ENCODE measurements around the gene RAP1GDS1. TPM values are rescaled to one million over a fixed set of nuclear protein-coding genes. Genes with fewer than 3 reads are reported as not detected.

Gene RAP1GDS1
- total and polyA plus RNA-seq, 2 of the 13 experiments (the other 11 are each of a cell fraction or from before 2014, with no cell fraction given), result 19.3 to 42.5 TPM

GRCh38 chr4:98284640-98285046 is 23.5 kb downstream of the RAP1GDS1 start (continued):
- TF ChIP-seq, protein P1, sequence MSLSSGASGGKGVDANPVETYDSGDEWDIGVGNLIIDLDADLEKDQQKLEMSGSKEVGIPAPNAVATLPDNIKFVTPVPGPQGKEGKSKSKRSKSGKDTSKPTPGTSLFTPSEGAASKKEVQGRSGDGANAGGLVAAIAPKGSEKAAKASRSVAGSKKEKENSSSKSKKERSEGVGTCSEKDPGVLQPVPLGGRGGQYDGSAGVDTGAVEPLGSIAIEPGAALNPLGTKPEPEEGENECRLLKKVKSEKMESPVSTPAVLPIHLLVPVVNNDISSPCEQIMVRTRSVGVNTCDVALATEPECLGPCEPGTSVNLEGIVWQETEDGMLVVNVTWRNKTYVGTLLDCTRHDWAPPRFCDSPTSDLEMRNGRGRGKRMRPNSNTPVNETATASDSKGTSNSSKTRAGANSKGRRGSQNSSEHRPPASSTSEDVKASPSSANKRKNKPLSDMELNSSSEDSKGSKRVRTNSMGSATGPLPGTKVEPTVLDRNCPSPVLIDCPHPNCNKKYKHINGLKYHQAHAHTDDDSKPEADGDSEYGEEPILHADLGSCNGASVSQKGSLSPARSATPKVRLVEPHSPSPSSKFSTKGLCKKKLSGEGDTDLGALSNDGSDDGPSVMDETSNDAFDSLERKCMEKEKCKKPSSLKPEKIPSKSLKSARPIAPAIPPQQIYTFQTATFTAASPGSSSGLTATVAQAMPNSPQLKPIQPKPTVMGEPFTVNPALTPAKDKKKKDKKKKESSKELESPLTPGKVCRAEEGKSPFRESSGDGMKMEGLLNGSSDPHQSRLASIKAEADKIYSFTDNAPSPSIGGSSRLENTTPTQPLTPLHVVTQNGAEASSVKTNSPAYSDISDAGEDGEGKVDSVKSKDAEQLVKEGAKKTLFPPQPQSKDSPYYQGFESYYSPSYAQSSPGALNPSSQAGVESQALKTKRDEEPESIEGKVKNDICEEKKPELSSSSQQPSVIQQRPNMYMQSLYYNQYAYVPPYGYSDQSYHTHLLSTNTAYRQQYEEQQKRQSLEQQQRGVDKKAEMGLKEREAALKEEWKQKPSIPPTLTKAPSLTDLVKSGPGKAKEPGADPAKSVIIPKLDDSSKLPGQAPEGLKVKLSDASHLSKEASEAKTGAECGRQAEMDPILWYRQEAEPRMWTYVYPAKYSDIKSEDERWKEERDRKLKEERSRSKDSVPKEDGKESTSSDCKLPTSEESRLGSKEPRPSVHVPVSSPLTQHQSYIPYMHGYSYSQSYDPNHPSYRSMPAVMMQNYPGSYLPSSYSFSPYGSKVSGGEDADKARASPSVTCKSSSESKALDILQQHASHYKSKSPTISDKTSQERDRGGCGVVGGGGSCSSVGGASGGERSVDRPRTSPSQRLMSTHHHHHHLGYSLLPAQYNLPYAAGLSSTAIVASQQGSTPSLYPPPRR (CRISPR knock-in tag; IDR thresholded peaks at IDR 0.05; ENCODE audit: borderline replicate concordance), result no peak
- TF ChIP-seq, protein P2, sequence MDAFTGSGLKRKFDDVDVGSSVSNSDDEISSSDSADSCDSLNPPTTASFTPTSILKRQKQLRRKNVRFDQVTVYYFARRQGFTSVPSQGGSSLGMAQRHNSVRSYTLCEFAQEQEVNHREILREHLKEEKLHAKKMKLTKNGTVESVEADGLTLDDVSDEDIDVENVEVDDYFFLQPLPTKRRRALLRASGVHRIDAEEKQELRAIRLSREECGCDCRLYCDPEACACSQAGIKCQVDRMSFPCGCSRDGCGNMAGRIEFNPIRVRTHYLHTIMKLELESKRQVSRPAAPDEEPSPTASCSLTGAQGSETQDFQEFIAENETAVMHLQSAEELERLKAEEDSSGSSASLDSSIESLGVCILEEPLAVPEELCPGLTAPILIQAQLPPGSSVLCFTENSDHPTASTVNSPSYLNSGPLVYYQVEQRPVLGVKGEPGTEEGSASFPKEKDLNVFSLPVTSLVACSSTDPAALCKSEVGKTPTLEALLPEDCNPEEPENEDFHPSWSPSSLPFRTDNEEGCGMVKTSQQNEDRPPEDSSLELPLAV (CRISPR knock-in tag; conservative IDR thresholded peaks at IDR 0.05; ENCODE audit: low read depth), result no peak
- TF ChIP-seq, protein P3, sequence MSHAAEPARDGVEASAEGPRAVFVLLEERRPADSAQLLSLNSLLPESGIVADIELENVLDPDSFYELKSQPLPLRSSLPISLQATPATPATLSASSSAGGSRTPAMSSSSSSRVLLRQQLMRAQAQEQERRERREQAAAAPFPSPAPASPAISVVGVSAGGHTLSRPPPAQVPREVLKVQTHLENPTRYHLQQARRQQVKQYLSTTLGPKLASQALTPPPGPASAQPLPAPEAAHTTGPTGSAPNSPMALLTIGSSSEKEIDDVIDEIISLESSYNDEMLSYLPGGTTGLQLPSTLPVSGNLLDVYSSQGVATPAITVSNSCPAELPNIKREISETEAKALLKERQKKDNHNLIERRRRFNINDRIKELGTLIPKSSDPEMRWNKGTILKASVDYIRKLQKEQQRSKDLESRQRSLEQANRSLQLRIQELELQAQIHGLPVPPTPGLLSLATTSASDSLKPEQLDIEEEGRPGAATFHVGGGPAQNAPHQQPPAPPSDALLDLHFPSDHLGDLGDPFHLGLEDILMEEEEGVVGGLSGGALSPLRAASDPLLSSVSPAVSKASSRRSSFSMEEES (CRISPR knock-in tag; IDR thresholded peaks at IDR 0.05), result no peak

DNA sequence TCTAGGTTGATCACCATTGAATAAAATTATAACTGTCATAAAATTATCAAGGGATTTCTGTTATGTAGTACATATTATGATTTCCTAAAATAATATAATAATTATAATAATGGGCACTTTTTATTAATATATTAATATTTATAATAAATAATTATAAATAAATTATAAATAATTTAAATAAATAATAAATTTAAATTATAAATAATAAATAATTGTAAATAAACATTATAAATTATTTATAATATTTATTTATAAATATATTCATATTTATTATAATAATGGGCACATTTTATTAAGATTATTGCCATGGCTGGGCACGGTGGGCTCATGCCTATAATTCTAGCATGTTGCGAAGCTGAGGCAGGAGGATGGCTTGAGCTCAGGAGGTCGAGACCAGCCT is 24.5 kb downstream of the RAP1GDS1 start:
- Histone ChIP-seq H3K27ac (ENCODE audit: extremely low read length, insufficient read depth, low read length) (no peak overlapping the region), H3K9me3 (ENCODE audit: low read length) (no peaks in the 10 kb centered on the region), H3K4me1 (ENCODE audit: insufficient read depth, low read length) (peaks cover 27% of the 10 kb centered on the region), H3K4me3 (replicated peaks in 1 of 3; ENCODE audit: insufficient read depth in 1 of 3, low read depth in 2 of 3, low read length in 3 of 3) (no peak overlapping the region), H3K4me2 (ENCODE audit: low read depth, low read length) (no peak overlapping the region), H3K9ac (ENCODE audit: insufficient read depth, low read depth, low read length) (no peak overlapping the region), H3K36me3 (replicated peaks in 1 of 2; ENCODE audit: control insufficient read depth in 1 of 2, insufficient read depth in 2 of 2, low read length in 2 of 2) (no peaks in the 10 kb centered on the region), H3K27me3 (ENCODE audit: control insufficient read depth in 1 of 2, insufficient read depth in 2 of 2, low read length in 2 of 2) (no peaks in the 10 kb centered on the region), H3K79me2 (ENCODE audit: insufficient read depth, low read length) (peaks cover 16% of the 10 kb centered on the region), H2AFZ (ENCODE audit: low read length) (no peak overlapping the region), H4K20me1 (ENCODE audit: insufficient read depth, low read length) (no peaks in the 10 kb centered on the region)
- TF ChIP-seq ZNF776 (CRISPR knock-in tag; IDR thresholded peaks at IDR 0.05) (no peak), PAF1 (CRISPR knock-in tag; IDR thresholded peaks at IDR 0.05) (no peak), BHLHE40 (IDR thresholded peaks at IDR 0.05; ENCODE audit: low read length) (no peak), FOXO1 (CRISPR knock-in tag; IDR thresholded peaks at IDR 0.05) (no peak), ZKSCAN1 (IDR thresholded peaks at IDR 0.05; ENCODE audit: low read length) (no peak), HNF4G (IDR thresholded peaks at IDR 0.05; ENCODE audit: borderline replicate concordance, low read depth, low read length) (no peak), HNF4G (CRISPR knock-in tag; IDR thresholded peaks at IDR 0.05; ENCODE audit: borderline replicate concordance, low read depth) (no peak), TCF7L2 (IDR thresholded peaks at IDR 0.05; ENCODE audit: low read depth, low read length) (no peak), ESRRA (CRISPR knock-in tag; IDR thresholded peaks at IDR 0.05; ENCODE audit: low read depth) (no peak), EHMT2 (IDR thresholded peaks at IDR 0.05; ENCODE audit: borderline replicate concordance, low read depth, low read length) (no peak)
- TF ChIP-seq, protein P4, sequence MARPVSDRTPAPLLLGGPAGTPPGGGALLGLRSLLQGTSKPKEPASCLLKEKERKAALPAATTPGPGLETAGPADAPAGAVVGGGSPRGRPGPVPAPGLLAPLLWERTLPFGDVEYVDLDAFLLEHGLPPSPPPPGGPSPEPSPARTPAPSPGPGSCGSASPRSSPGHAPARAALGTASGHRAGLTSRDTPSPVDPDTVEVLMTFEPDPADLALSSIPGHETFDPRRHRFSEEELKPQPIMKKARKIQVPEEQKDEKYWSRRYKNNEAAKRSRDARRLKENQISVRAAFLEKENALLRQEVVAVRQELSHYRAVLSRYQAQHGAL (CRISPR knock-in tag; IDR thresholded peaks at IDR 0.05; ENCODE audit: not compliant biosample characterization), result no peak
- POLR2A ChIA-PET, result no interaction called here
- DNase-seq (ENCODE audit: low spot score), result no peak
- CTCF ChIA-PET (ENCODE audit: low intra/inter-chr PET ratio, low total read pairs), result no interaction called here
- intact Hi-C loops (cut with micrococcal nuclease; ENCODE audit: unreplicated experiment) (no loop called here), in situ Hi-C loops (cut with HindIII; ENCODE audit: extremely low pct_ligation_motif_present, low pct_unique_long_range_greater_than_20kb) (no loop called here)
- no peak for FAIRE-seq
- ATAC-seq, result no peak
- no TSS peak for BruUV-seq (replicated peaks)
- WGBS (ENCODE audit: low lambda C conversion rate), result 98% methylated on average over 3 of the region's 3 CpGs

Data from HepG2 (cell line).